OCI-LY7 (cell line): ENCODE data around the gene KYNU.

Source experiments
- CTCF ChIP-seq: fragments of 200-600 bp; sonication (generic); conservative IDR thresholded peaks from 2 replicates; pipeline ENCODE4 v1.5.1; 2014; ENCODE audit warnings: mild to moderate bottlenecking, antibody characterized with exemption, low read length, moderate library complexity, mixed read lengths
- EZH2phosphoT487 ChIP-seq: fragments of 200-600 bp; sonication (generic); IDR thresholded peaks from 2 replicates; pipeline ENCODE4 v1.6.1; 2018; ENCODE audit warnings: low read depth, borderline replicate concordance, mild to moderate bottlenecking, mixed run types, antibody characterized with exemption, low read length, moderate library complexity, mixed read lengths

DNA sequence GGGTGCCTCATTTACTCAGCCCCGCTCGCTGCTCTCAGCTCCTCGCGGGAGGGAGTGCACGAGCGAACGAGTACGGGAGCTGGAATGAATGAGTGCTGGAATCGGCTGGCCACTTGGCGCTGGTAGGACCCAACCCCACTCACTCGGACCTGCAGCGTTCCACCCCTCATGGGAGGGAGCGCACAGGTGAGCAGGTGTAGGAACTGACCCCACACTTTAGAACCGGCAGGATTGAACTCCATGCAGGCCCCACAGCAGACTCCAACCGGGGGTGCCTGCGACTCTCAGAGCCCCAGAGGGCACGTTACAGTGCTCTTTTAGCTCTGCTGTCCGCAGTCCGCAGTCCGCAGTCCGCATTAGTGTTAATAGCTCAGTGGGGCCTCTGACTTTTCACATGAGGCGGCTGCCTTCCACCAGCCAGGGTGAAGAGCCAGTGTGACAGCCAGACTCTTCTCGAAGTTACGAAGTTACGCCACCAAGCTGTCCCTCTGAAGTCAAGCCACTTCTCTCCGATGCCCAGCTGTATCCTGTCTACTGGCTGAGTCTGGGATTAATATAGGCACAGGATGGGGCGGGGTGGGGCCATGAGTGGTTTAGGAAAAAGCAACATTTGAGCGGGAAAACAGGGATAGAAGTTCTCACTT is 149.1 kb downstream of the KYNU start:
- TF ChIP-seq CTCF (no peak), EZH2phosphoT487 (no peak)
